HEK293 (cell line): ENCODE measurements around the gene RNF227.

Experiments
- GLIS1 ChIP-seq: fragments of 450-650 bp; formaldehyde crosslinking; IDR thresholded peaks from 2 replicates; pipeline ENCODE4 v1.5.1; 2016; ENCODE audit warnings: missing biosample characterization, missing genetic modification characterization
- ZNF639 ChIP-seq: fragments of 450-650 bp; formaldehyde crosslinking; IDR thresholded peaks from 2 replicates; pipeline ENCODE4 v1.5.1; 2016; ENCODE audit warnings: missing biosample characterization, missing genetic modification characterization

- TF ChIP-seq ZNF639 (tag by site-specific recombination) (no peak), GLIS1 (tag by site-specific recombination) (no peak; the same call in 1 of the 2 replicates)
Measured at GRCh38 chr17:7884581-7885366, 31.3 kb downstream of the RNF227 start.
